Endodermal cell (in vitro differentiated cells): ENCODE results near the gene TUBGCP6. TPM values are rescaled to one million over a fixed set of nuclear protein-coding genes. Genes with fewer than 3 reads are reported as not detected.

Experiments
- DNase-seq: peaks from one replicate; pipeline ENCODE4 v3.0.0-alpha.2; 2017
- H3K27ac ChIP-seq: 2 replicates; pipeline ENCODE4 v1.5.1; 2013; ENCODE audit warnings: mild to moderate bottlenecking, low read depth, low read length, moderate library complexity
- H3K27me3 ChIP-seq: 2 replicates; pipeline ENCODE4 v1.6.1; 2013; ENCODE audit warnings: mild to moderate bottlenecking, low read length, moderate library complexity; ENCODE audit not compliant: insufficient read depth, control insufficient read depth, poor library complexity, severe bottlenecking
- H3K36me3 ChIP-seq: 2 replicates; pipeline ENCODE4 v1.7.0; 2013; ENCODE audit warnings: mild to moderate bottlenecking, low read length, moderate library complexity; ENCODE audit not compliant: control insufficient read depth, insufficient read depth
- H3K4me1 ChIP-seq: one replicate; pipeline ENCODE4 v1.7.0; 2013; ENCODE audit warnings: low read length; ENCODE audit not compliant: control insufficient read depth, insufficient read depth
- H3K4me3 ChIP-seq: 2 replicates; pipeline ENCODE4 v1.5.1; 2013; ENCODE audit warnings: mild to moderate bottlenecking, low read length, moderate library complexity
- H3K9ac ChIP-seq: 2 replicates; pipeline ENCODE4 v1.6.1; 2013; ENCODE audit warnings: mild to moderate bottlenecking, low read length, moderate library complexity; ENCODE audit not compliant: poor library complexity, severe bottlenecking; ENCODE audit errors: extremely low read depth
- H3K9me3 ChIP-seq: 2 replicates; pipeline ENCODE4 v1.6.1; 2013; ENCODE audit warnings: mild to moderate bottlenecking, low read length, moderate library complexity; ENCODE audit not compliant: control insufficient read depth
- H3K27ac Mint-ChIP-seq: 2 replicates; pipeline ENCODE4 v1.8.0; 2020; ENCODE audit warnings: mixed read lengths
- H3K27me3 Mint-ChIP-seq: 2 replicates; pipeline ENCODE4 v1.8.0; 2021; ENCODE audit warnings: mild to moderate bottlenecking, mixed read lengths; ENCODE audit not compliant: insufficient read depth
- H3K36me3 Mint-ChIP-seq: 2 replicates; pipeline ENCODE4 v1.8.0; 2020; ENCODE audit warnings: low read depth, mixed read lengths
- H3K4me1 Mint-ChIP-seq: 2 replicates; pipeline ENCODE4 v1.8.0; 2020; ENCODE audit warnings: mixed read lengths
- H3K4me3 Mint-ChIP-seq: 2 replicates; pipeline ENCODE4 v1.8.0; 2020; ENCODE audit warnings: mild to moderate bottlenecking, moderate library complexity, mixed read lengths
- H3K9me3 Mint-ChIP-seq: 2 replicates; pipeline ENCODE4 v1.8.0; 2020; ENCODE audit warnings: mild to moderate bottlenecking, mixed read lengths
- WGBS, 2 experiments: methylation state at CpG; one replicate each; pipeline versions ENCODE4 v1.1.5 to v1.1.7; 2013; ENCODE audit warnings: missing lambda C conversion rate in 2 of 2, mixed read lengths in 1 of 2; ENCODE audit not compliant: insufficient coverage in 1 of 2, insufficient read length in 1 of 2; 5-methylcytosine and 5-hydroxymethylcytosine counted together
- total RNA-seq, 2 donors: library from RNA; stranded (reverse); fragmentation: NEBNext Ultra II Directional in 1 of 2; extraction: Animal tissue kit (Norgen Biotek cat#: 25700) in 1 of 2; gene quantifications; 2 replicates in 1 of 2; 3 replicates in 1 of 2; pipeline ENCODE4 v1.2.1, GENCODE V29; 2021
- TF ChIP-seq, protein P1 (sequence below): fragments of 200-600 bp; sonication (generic); conservative IDR thresholded peaks from 2 replicates; pipeline ENCODE4 v1.5.0; 2021; ENCODE audit warnings: antibody characterized with exemption, mild to moderate bottlenecking

TUBGCP6 gene
- total RNA-seq, 2 donors from 2014 or later, result 43.7 to 46.0 TPM

DNA sequence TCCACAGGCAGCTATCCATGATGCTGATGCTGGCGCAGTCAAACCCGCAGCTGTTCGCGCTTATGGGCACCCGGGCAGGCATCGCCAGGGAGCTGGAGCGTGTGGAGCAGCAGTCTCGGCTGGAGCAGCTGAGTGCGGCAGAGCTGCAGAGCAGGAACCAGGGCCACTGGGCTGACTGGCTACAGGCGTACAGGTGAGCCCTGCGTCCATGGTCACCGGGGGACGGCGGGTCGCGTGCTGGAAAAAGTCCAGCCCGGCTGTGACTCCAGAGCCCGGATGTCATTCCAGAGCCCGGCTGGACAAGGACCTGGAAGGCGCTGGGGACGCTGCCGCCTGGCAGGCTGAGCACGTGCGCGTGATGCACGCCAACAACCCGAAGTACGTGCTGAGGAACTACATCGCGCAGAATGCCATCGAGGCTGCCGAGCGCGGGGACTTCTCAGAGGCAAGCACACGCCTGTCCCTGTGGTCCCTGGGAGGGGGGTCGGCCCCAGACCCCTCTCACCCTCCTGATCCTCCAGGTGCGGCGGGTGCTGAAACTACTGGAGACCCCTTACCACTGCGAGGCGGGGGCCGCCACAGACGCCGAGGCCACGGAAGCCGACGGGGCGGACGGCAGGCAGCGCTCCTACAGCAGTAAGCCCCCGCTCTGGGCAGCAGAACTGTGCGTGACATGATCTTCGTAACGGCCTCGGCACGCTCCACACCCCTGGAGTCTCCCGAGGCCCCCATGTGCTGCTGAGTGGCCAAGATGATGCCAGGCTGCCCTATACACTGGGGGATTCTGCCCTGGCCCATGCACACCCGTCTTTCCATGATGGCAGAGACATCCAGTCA lies 27.9 kb downstream of the TUBGCP6 start:
- no peak for DNase-seq
- H3K4me1 Mint-ChIP-seq, result no peaks in the 10 kb centered on the region
- Histone ChIP-seq H3K4me3 (no peak overlapping the region), H3K27ac (no peak overlapping the region), H3K27me3 (no peaks in the 10 kb centered on the region), H3K9ac (no peak overlapping the region), H3K4me1 (no peaks in the 10 kb centered on the region), H3K36me3 (peaks cover 71% of the 10 kb centered on the region), H3K9me3 (peaks cover 7% of the 10 kb centered on the region)
- no peak overlapping the region for H3K27ac Mint-ChIP-seq
- no peaks in the 10 kb centered on the region for H3K9me3 Mint-ChIP-seq
- H3K4me3 Mint-ChIP-seq, result no peak overlapping the region
- H3K27me3 Mint-ChIP-seq, result no peaks in the 10 kb centered on the region
- H3K36me3 Mint-ChIP-seq, result peaks cover 74% of the 10 kb centered on the region
- TF ChIP-seq, protein P1, sequence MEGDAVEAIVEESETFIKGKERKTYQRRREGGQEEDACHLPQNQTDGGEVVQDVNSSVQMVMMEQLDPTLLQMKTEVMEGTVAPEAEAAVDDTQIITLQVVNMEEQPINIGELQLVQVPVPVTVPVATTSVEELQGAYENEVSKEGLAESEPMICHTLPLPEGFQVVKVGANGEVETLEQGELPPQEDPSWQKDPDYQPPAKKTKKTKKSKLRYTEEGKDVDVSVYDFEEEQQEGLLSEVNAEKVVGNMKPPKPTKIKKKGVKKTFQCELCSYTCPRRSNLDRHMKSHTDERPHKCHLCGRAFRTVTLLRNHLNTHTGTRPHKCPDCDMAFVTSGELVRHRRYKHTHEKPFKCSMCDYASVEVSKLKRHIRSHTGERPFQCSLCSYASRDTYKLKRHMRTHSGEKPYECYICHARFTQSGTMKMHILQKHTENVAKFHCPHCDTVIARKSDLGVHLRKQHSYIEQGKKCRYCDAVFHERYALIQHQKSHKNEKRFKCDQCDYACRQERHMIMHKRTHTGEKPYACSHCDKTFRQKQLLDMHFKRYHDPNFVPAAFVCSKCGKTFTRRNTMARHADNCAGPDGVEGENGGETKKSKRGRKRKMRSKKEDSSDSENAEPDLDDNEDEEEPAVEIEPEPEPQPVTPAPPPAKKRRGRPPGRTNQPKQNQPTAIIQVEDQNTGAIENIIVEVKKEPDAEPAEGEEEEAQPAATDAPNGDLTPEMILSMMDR, result no peak
- 96 to 97% methylated on average over 38 to 57 of the region's 57 CpGs for WGBS, 2 experiments

DNA sequence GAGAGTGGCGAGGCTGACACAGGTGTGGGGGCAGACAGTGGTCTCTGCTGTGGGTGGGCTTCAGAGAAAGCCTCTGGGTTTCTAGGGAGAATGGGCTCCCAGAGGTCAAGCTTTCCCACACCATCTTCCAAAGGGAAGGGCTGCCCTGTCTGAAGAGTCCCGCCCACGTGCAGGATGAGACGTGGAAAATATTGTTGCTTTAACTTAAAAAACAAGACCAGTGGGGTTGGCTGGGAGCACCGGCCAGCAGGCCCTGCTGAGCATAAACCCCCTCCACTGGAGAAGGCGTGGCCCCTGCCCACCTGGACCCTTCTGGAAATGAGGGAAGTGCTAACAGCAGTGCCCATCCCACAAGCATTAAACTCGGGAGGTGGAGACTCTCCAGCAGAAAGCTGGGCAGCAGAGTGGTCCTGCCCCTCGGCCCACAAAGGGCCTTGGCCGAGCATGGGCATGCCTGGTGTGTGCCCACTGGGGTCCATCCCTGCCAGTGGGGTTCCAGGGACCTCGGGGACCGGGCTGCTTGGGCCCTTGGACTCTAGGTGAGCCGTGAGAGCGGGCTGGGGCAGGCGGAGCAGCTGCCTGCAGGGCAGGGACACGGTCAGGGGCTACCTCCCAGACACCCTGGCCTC lies 28.7 kb downstream of the TUBGCP6 start:
- H3K4me1 Mint-ChIP-seq, result no peaks in the 10 kb centered on the region
- peaks cover 75% of the 10 kb centered on the region for H3K36me3 Mint-ChIP-seq
- Histone ChIP-seq H3K27me3 (no peaks in the 10 kb centered on the region), H3K4me3 (no peak overlapping the region), H3K9me3 (peaks cover 7% of the 10 kb centered on the region), H3K4me1 (no peaks in the 10 kb centered on the region), H3K27ac (no peak overlapping the region), H3K9ac (no peak overlapping the region), H3K36me3 (peaks cover 76% of the 10 kb centered on the region)
- H3K27me3 Mint-ChIP-seq, result no peaks in the 10 kb centered on the region
- no peak for DNase-seq
- no peak overlapping the region for H3K4me3 Mint-ChIP-seq
- TF ChIP-seq, protein P1, result no peak
- H3K27ac Mint-ChIP-seq, result no peak overlapping the region
- 92 to 98% methylated on average over 11 to 15 of the region's 15 CpGs for WGBS, 2 experiments
- no peaks in the 10 kb centered on the region for H3K9me3 Mint-ChIP-seq

DNA sequence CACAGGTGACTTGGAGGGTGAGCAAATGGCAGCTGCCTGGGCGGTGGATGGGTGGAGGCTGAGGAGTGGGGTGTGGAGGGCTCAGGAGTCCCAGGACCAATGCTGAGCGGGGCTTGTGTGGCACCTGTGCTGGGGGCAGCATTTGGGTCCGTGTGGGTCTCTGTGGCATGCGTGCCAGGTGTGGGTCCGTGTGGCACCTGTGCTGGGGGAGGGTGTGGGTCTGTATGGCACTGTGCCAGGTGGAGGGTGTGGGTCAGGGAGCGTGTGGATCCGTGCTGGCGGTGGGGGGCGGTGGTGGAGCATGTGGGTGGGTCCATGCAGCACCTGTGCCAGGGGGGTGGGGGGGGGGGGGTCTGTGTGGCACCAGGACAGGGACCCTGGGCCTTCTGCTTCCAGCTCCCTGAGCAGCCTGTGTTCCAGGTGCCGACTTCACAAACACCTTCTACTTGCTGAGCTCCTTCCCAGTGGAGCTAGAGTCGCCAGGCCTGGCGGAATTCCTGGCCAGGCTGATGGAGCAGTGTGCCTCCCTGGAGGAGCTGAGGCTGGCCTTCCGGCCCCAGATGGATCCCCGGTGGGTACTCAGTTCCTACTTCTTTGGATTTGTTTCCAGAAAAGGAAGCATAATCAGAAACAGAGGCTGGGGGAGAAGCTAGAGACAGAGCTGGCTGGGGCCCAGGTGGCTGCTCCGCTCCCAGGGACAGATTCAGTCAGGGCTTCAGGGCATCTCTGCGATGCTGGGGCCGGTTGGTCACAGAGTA lies 29.3 kb downstream of the TUBGCP6 start:
- H3K9me3 ChIP-seq, result peaks cover 7% of the 10 kb centered on the region
- Mint-ChIP-seq H3K36me3 (peaks cover 73% of the 10 kb centered on the region), H3K4me1 (no peaks in the 10 kb centered on the region), H3K27me3 (no peaks in the 10 kb centered on the region), H3K4me3 (no peak overlapping the region), H3K9me3 (no peaks in the 10 kb centered on the region), H3K27ac (peak overlapping the region; percentile 8)
- TF ChIP-seq, protein P1, result no peak
- no peaks in the 10 kb centered on the region for H3K4me1 ChIP-seq
- no peak for DNase-seq
- 94 to 100% methylated on average over 2 to 13 of the region's 17 CpGs for WGBS, 2 experiments
- H3K27me3 ChIP-seq, result no peaks in the 10 kb centered on the region
- peaks cover 76% of the 10 kb centered on the region for H3K36me3 ChIP-seq
- H3K4me3 ChIP-seq, result no peak overlapping the region
- no peak overlapping the region for H3K27ac ChIP-seq
- H3K9ac ChIP-seq, result no peak overlapping the region
